Progenitor cell of endocrine pancreas (in vitro differentiated cells): ENCODE measurements around the gene GMNC. TPM values are rescaled to one million over a fixed set of nuclear protein-coding genes. Genes with fewer than 3 reads are reported as not detected.

ENCODE experiments used
- DNase-seq: peaks from one replicate; pipeline ENCODE4 v3.0.0; 2021; ENCODE audit warnings: low spot score; ENCODE audit not compliant: unreplicated experiment
- H3K27ac Mint-ChIP-seq: 2 replicates; pipeline ENCODE4 v1.8.0; 2021; ENCODE audit warnings: mild to moderate bottlenecking, moderate library complexity, mixed read lengths
- H3K27me3 Mint-ChIP-seq: 2 replicates; pipeline ENCODE4 v1.8.0; 2021; ENCODE audit warnings: mixed read lengths
- H3K36me3 Mint-ChIP-seq: 2 replicates; pipeline ENCODE4 v1.8.0; 2022; ENCODE audit warnings: mixed read lengths; ENCODE audit not compliant: insufficient read depth
- H3K4me1 Mint-ChIP-seq: 2 replicates; pipeline ENCODE4 v1.8.0; 2021; ENCODE audit warnings: low read depth, mixed read lengths
- H3K4me3 Mint-ChIP-seq: 2 replicates; pipeline ENCODE4 v1.8.0; 2021; ENCODE audit warnings: low read depth, mild to moderate bottlenecking, moderate library complexity, mixed read lengths
- H3K9me3 Mint-ChIP-seq: 2 replicates; pipeline ENCODE4 v1.8.0; 2021; ENCODE audit warnings: low read depth, mixed read lengths
- total RNA-seq: library from RNA; stranded (reverse); gene quantifications from 2 replicates; pipeline ENCODE4 v1.2.1, GENCODE V29; 2021
- TF ChIP-seq, protein P1 (sequence below): fragments of 200-600 bp; sonication (generic); IDR thresholded peaks from one replicate; pipeline ENCODE4 v1.5.0; 2021; ENCODE audit warnings: antibody characterized with exemption, mild to moderate bottlenecking; ENCODE audit not compliant: unreplicated experiment

The GMNC gene
- total RNA-seq, 1 donor from 2014 or later: not detected

DNA sequence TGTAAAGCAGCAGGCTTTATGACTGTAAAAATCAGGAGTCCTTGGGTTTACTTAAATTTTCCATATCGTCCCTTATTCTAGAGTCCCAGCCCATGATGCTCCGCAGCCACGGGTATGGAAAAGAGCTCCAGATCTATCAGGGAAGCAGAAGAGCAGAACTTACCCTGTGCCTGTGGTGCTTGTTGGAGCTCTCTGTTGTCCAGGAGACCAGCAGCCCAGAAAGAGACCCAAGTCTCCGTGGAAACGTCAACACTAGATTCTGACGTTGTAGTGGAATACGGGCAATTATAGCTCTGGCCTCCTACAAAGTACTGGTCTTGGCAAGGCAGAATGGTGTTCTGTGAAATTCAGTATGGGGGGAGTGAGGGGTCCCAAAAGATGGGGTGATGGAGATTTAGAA, 2.0 kb downstream of the GMNC start:
- no peaks in the 10 kb centered on the region for H3K9me3 Mint-ChIP-seq
- peaks cover 44% of the 10 kb centered on the region for H3K27me3 Mint-ChIP-seq
- no peak overlapping the region for H3K4me3 Mint-ChIP-seq
- peaks cover 16% of the 10 kb centered on the region for H3K4me1 Mint-ChIP-seq
- TF ChIP-seq, protein P1, sequence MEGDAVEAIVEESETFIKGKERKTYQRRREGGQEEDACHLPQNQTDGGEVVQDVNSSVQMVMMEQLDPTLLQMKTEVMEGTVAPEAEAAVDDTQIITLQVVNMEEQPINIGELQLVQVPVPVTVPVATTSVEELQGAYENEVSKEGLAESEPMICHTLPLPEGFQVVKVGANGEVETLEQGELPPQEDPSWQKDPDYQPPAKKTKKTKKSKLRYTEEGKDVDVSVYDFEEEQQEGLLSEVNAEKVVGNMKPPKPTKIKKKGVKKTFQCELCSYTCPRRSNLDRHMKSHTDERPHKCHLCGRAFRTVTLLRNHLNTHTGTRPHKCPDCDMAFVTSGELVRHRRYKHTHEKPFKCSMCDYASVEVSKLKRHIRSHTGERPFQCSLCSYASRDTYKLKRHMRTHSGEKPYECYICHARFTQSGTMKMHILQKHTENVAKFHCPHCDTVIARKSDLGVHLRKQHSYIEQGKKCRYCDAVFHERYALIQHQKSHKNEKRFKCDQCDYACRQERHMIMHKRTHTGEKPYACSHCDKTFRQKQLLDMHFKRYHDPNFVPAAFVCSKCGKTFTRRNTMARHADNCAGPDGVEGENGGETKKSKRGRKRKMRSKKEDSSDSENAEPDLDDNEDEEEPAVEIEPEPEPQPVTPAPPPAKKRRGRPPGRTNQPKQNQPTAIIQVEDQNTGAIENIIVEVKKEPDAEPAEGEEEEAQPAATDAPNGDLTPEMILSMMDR: no peak
- no peak for DNase-seq
- no peaks in the 10 kb centered on the region for H3K36me3 Mint-ChIP-seq
- H3K27ac Mint-ChIP-seq: no peak overlapping the region

DNA sequence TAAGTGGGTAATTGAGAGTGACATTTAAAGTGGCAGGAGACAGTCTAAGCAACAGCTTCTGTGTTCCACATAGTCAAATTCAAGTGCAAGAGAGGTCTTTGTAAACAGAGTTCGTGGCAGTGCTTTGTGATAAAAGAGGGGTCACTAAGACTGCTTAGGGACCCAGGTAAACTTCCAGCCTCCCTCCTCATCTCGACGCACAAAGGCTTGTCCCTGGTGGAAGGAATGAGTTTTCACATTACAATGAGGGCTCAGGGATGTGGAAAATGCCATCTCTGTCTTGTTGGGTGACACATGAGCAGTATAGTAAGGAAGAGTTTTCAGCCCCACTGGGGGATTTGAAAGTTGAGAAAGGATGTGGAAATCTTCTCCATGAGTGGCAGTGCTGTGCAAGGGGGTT, 7.3 kb downstream of the GMNC start:
- H3K36me3 Mint-ChIP-seq: no peaks in the 10 kb centered on the region
- no peak overlapping the region for H3K27ac Mint-ChIP-seq
- H3K4me1 Mint-ChIP-seq: no peaks in the 10 kb centered on the region
- no peak for DNase-seq
- TF ChIP-seq, protein P1: peak; percentile 23
- no peaks in the 10 kb centered on the region for H3K9me3 Mint-ChIP-seq
- peaks cover 21% of the 10 kb centered on the region for H3K27me3 Mint-ChIP-seq
- H3K4me3 Mint-ChIP-seq: no peak overlapping the region

DNA sequence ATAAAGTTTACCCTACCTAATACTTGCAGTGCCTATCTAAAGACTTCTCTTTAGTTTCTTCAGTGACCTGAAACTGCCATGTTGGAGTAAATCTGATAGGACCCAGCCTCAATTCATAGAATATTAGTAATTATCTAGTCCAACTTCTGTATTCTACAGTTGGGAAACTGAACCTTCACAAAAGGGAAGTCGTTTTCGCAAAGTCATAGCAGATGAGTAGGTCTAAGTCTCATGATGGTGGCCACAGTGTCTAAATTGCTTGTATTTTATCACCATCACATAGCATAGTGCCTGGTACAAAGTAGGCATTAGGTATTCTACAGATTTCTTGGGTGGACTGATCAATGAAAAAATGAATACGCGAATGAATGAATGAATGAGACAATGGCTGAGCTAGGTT, 8.4 kb downstream of the GMNC start:
- no peak overlapping the region for H3K4me3 Mint-ChIP-seq
- peaks cover 14% of the 10 kb centered on the region for H3K27me3 Mint-ChIP-seq
- TF ChIP-seq, protein P1: no peak
- no peaks in the 10 kb centered on the region for H3K36me3 Mint-ChIP-seq
- DNase-seq: no peak
- H3K9me3 Mint-ChIP-seq: no peaks in the 10 kb centered on the region
- H3K4me1 Mint-ChIP-seq: no peaks in the 10 kb centered on the region
- H3K27ac Mint-ChIP-seq: no peak overlapping the region

DNA sequence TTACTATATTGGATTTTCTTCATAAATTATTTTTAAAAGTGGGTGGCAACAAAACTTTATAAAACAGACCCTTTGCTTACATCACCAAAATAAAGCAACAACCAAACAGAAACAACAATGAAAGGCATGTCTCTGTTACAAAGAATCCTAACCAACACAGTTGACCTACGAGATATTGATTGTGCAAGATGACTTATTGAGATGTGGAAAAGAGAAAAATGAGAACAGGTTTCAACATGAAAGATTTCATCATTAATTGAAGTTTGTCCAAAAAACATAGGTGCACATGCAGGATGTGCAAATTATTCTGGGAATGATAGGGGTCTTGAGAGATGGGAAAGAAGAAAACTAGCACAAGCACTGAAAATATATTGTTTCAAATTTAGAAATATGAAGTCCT, 9.0 kb downstream of the GMNC start:
- no peaks in the 10 kb centered on the region for H3K36me3 Mint-ChIP-seq
- no peak overlapping the region for H3K27ac Mint-ChIP-seq
- no peaks in the 10 kb centered on the region for H3K9me3 Mint-ChIP-seq
- DNase-seq: no peak
- TF ChIP-seq, protein P1: no peak
- H3K27me3 Mint-ChIP-seq: peaks cover 11% of the 10 kb centered on the region
- no peak overlapping the region for H3K4me3 Mint-ChIP-seq
- no peaks in the 10 kb centered on the region for H3K4me1 Mint-ChIP-seq

DNA sequence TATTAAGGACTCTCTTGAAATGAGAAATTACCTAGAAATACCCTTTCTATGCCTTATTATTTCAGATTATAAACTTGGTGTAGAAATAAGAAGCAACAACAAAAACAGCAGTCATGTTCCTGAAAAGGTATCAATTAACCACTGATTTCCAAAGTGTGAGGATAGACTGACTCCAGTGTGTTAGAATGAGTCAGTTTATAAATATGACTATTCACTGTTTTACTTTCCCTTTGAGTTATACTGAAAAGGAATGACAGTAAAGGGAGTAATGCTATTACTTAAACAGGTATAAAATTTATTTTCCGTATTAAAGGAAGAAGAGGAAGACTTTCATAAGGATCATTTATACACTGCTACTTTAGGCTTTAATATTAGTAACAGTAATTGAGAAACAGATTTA, 12.9 kb downstream of the GMNC start:
- Mint-ChIP-seq H3K27ac (no peak overlapping the region), H3K4me1 (no peaks in the 10 kb centered on the region), H3K36me3 (no peaks in the 10 kb centered on the region), H3K27me3 (peaks cover under 1% of the 10 kb centered on the region), H3K9me3 (no peaks in the 10 kb centered on the region), H3K4me3 (no peak overlapping the region)
- TF ChIP-seq, protein P1: no peak
- no peak for DNase-seq

GRCh38 chr3:190848870-190849269, 13.6 kb downstream of the GMNC start:
- H3K4me1 Mint-ChIP-seq: no peaks in the 10 kb centered on the region

More at GRCh38 chr3:190848870-190849269, 13.6 kb downstream of the GMNC start:
- no peak overlapping the region for H3K27ac Mint-ChIP-seq
- no peak overlapping the region for H3K4me3 Mint-ChIP-seq
- H3K36me3 Mint-ChIP-seq: no peaks in the 10 kb centered on the region
- no peaks in the 10 kb centered on the region for H3K27me3 Mint-ChIP-seq
- DNase-seq: no peak
- TF ChIP-seq, protein P1: no peak
- no peaks in the 10 kb centered on the region for H3K9me3 Mint-ChIP-seq
